GM12875 (cell line): ENCODE results near the gene TBX10.
"Not testable (repeated sequence)": the region's sequence is repeated elsewhere in the genome, so short reads cannot be mapped to it uniquely, and the experiment has no call there.

Experiments used
- H3K4me3 ChIP-seq: one replicate; pipeline ENCODE4 v1.5.1; 2011; ENCODE audit warnings: low read depth, low read length, control low read depth
- TF ChIP-seq, protein P1 (sequence below): IDR thresholded peaks from 2 replicates; pipeline ENCODE4 v1.5.1; 2011; ENCODE audit warnings: low read depth, mild to moderate bottlenecking, control low read depth, inconsistent platforms, low read length, moderate library complexity, borderline replicate concordance; ENCODE audit not compliant: insufficient read depth

TBX10 gene

DNA sequence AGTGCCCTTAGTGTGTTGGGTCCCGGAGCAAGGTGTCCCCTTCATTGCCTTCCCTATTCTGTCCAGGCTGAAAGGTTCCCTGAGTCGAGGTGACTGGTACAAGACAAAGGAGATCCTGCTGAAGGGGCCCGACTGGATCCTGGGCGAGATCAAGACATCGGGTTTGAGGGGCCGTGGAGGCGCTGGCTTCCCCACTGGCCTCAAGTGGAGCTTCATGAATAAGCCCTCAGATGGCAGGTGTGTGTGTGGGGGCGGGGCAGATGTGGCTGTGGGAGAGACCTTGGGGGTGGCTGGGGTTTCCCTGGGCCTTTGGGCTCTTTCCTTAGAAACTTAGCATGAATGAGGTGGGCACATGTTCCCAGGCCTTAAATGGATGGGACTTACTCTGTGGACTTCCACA is 31.1 kb downstream of the TBX10 start:
- TF ChIP-seq, protein P1, sequence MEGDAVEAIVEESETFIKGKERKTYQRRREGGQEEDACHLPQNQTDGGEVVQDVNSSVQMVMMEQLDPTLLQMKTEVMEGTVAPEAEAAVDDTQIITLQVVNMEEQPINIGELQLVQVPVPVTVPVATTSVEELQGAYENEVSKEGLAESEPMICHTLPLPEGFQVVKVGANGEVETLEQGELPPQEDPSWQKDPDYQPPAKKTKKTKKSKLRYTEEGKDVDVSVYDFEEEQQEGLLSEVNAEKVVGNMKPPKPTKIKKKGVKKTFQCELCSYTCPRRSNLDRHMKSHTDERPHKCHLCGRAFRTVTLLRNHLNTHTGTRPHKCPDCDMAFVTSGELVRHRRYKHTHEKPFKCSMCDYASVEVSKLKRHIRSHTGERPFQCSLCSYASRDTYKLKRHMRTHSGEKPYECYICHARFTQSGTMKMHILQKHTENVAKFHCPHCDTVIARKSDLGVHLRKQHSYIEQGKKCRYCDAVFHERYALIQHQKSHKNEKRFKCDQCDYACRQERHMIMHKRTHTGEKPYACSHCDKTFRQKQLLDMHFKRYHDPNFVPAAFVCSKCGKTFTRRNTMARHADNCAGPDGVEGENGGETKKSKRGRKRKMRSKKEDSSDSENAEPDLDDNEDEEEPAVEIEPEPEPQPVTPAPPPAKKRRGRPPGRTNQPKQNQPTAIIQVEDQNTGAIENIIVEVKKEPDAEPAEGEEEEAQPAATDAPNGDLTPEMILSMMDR, result no peak
- H3K4me3 ChIP-seq, result no peak overlapping the region

DNA sequence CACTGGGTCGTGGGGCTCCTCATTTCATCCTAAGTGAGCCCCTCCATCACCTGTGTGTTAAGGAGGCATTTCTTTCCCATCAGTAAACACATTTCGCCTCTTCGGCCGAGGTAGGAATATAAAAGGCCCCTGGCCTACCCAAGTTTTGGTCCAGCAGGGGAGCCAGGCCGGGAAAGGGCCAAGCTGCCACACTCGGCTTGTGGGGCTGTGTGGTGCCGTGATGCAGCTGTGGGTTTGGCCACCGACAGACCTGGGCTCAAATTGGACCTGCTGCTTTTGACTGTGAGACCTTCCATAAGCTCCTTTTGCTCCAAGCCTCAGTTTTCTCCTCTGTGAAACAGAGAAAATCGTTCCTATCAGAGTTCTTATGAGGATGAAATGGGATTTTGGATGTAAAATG is 32.1 kb downstream of the TBX10 start:
- H3K4me3 ChIP-seq, result peak overlapping the region; percentile 98
- TF ChIP-seq, protein P1, result no peak

DNA sequence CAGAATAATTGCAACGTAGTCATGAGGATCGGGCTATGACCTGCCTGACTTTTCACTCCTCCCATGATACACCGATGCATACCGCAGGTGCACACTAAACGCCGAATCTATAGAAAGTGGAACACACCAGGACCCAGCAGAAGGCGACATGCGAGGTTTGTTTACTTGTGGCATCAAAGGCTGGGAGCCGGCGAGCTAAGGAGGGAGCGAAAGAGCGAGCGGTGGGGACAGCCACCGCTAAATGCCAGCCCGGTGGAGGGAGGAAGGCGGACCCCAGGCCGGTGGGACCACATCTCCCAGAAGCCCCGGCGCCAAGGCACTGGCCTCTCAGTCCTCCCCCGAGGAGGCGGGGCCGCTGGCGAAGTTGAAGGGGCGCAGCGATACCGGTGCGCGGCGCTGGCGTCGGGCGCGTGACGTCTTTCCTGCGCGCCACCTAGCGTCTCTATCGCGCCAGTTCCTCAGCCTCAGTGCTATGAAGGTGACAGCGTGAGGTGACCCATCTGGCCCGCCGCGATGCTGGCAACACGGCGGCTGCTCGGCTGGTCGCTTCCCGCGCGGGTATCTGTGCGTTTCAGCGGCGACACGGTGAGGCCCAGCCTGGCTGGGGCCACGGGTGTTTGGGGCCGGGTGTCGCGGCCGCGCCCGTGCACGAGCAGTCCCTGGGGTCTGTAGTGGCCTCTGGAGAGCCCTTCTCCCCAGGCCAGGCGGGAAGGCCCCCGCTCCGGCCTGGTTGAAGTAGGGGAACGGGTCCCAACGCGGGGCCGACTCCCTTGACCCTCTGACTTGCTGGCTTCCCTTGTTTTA is 32.9 kb downstream of the TBX10 start, which contains the start of gene NDUFV1:
NDUFV1 (plus strand) TSS at position 445 of the 804 bp plus-strand sequence; CDS start at position 514, 69 bp downstream.
- TF ChIP-seq, protein P1, result peak; percentile 84
- peak within 1 kb of the TSS; percentile 98 for H3K4me3 ChIP-seq

DNA sequence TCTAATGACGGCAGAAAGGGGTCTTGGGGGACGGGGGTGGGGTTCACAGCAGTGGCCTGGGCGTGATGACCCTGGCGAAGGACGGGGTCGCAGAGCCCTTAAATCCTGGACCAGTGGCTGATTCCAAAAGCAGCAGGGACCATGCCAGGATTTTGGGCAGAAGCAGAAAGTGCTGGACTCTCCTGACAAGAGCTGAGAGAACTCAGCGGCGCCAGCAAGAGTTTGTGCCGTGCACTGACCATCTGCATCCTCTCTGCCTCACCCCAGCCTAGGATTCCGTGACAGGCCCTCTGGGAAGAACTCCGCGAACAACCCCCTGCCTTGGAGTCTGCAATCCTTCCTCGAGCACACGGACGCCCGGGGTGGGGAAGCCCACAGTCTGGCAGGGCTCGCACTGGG is 33.5 kb downstream of the TBX10 start:
- TF ChIP-seq, protein P1, result no peak
- peak overlapping the region; percentile 98 for H3K4me3 ChIP-seq

DNA sequence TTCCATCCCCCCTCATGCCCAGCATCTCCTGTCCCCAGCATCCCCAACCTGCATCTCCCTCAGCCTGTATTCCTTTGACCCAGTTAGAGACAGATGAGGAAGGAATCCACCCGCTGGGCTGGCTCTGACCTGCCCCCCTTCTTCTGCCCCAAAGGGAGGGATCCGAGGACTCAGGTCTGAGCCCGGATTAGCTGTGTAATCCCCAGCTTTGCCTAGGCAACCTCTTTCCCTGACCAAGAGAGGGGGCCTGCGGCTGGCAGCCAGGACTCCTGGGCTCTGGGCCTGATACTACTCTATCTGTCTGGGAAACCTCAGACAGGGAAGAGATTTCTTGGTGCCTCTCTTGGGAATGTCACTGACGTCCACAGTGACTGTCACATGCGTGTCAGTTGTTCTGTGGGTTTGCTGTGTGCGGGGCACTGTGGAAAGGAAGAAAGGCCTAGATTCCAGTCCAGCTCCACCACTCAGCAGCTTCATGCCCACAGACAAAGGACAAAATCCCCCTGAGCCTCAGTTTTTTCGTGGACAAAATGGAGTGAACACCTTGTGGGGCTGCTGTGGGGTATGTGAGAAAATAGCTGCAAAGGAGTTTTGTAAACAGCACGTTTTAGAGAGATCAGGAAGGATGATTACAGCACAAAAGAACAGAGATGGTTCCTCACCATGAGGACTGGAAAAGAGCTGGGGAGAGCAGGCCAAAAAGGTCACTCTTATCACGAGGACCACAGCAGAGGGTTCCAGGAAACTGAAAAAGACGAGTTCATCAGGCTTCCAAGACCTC is 34.1 kb downstream of the TBX10 start:
- H3K4me3 ChIP-seq, result no peak overlapping the region
- TF ChIP-seq, protein P1, result no peak

DNA sequence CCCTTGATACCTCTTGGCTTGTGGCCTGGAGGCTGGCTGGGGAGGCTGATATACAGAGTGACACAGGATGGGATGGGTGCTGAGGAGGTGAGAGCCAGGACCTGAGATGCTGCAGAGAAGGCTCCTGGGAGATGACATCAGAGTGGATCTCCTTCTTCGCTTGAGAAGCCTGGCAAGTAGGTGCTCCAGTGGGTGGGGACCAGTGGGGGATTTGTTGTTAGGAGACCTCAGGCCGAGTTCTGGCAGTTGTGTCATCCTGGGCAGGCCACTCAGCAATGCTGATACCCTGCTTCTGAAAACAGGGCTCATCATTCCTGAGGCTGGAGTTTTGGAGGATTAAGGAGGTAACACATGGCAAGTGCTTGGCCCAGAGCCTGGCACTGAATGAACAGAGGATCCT is 34.7 kb downstream of the TBX10 start:
- TF ChIP-seq, protein P1, result no peak

DNA sequence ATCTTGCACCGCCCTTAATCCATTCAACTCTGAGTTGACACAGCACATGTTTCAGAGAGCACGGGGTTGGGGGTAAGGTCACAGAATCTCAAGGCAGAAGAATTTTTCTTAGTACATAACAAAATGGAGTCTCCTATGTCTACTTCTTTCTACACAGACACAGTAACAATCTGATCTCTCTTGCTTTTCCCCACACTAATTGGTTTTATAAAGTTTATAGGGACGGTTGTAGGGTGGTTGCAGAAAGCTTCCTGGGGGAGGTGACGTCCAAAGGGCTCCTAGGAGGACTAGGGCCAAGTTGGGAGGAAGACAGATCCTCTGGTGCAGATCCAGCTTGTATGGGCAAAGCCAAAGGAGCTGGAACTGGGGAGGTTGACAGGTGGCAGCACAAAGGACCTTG is 35.4 kb downstream of the TBX10 start:
- not testable (repeated sequence) for H3K4me3 ChIP-seq

More for the DNA sequence above, 34.7 kb downstream of the TBX10 start:
- H3K4me3 ChIP-seq, result no peak overlapping the region
